Measurements from ENCODE around the gene ZSWIM3. TPM values are rescaled to one million over a fixed set of nuclear protein-coding genes. Genes with fewer than 3 reads are reported as not detected.

The ZSWIM3 gene
- total and polyA plus RNA-seq, 2 of the 13 experiments (the other 11 are each of a cell fraction or from before 2014, with no cell fraction given): 5.2 to 5.8 TPM

GRCh38 chr20:45888681-45889080, 31.3 kb downstream of the ZSWIM3 start:
- Histone ChIP-seq H3K9me3 (ENCODE audit: low read length) (no peaks in the 10 kb centered on the region), H3K4me2 (ENCODE audit: low read depth, low read length) (peak overlapping the region; percentile 85), H3K27me3 (ENCODE audit: control insufficient read depth in 1 of 2, insufficient read depth in 2 of 2, low read length in 2 of 2) (no peaks in the 10 kb centered on the region), H3K79me2 (ENCODE audit: insufficient read depth, low read length) (peaks cover 32% of the 10 kb centered on the region), H3K27ac (ENCODE audit: extremely low read length, insufficient read depth, low read length) (no peak overlapping the region), H3K9ac (ENCODE audit: insufficient read depth, low read depth, low read length) (peak overlapping the region; percentile 87), H2AFZ (ENCODE audit: low read length) (no peak overlapping the region), H3K4me1 (ENCODE audit: insufficient read depth, low read length) (peaks cover 53% of the 10 kb centered on the region), H3K4me3 (replicated peaks in 1 of 3; ENCODE audit: insufficient read depth in 1 of 3, low read depth in 2 of 3, low read length in 3 of 3) (0 out of 6 replicates have a peak overlapping the region, but pooled peaks of 1 of the 3 experiments have one; percentile 98), H3K36me3 (replicated peaks in 1 of 2; ENCODE audit: control insufficient read depth in 1 of 2, insufficient read depth in 2 of 2, low read length in 2 of 2) (peaks cover 17 to 42% of the 10 kb centered on the region in 2 experiments; a peak in 4 of 5 replicates), H4K20me1 (ENCODE audit: insufficient read depth, low read length) (no peaks in the 10 kb centered on the region)
- DNase-seq (ENCODE audit: low spot score) (no peak), ATAC-seq (no peak), FAIRE-seq (no peak)
- CTCF ChIA-PET (ENCODE audit: low intra/inter-chr PET ratio, low total read pairs): interaction anchor here (2.6 kb wide), 1 partner anchor 74 kb away, joined by 19 read pairs; no protein-coding TSS in a partner anchor
- no TSS peak for BruUV-seq (replicated peaks)
- in situ Hi-C loops (cut with HindIII; ENCODE audit: extremely low pct_ligation_motif_present, low pct_unique_long_range_greater_than_20kb) (no loop called here), intact Hi-C loops (cut with micrococcal nuclease; ENCODE audit: unreplicated experiment) (loop anchor here (10.0 kb wide), 1 partner anchor 94 kb away; the partner anchor contains the start of genes DNTTIP1 and WFDC3)
- POLR2A ChIA-PET: interaction anchor here (1.0 to 8.1 kb wide), 10 partner anchors 7 to 57 kb away, joined by 3 to 164 read pairs (median 57); partner anchors contain the start of genes PCIF1, PLTP, SNX21 and ZSWIM1
- 90% methylated on average over 3 of the region's 3 CpGs for WGBS (ENCODE audit: low lambda C conversion rate)
- TF ChIP-seq HES4 (CRISPR knock-in tag; IDR thresholded peaks at IDR 0.05; ENCODE audit: borderline replicate concordance) (peak; percentile 38; the same call in 1 of the 2 replicates), KDM2A (CRISPR knock-in tag; IDR thresholded peaks at IDR 0.05; ENCODE audit: borderline replicate concordance, low read depth) (no peak), MAFK (conservative IDR thresholded peaks at IDR 0.05 in 1 of 2, IDR thresholded peaks at IDR 0.05 in 1 of 2; ENCODE audit: low read length in 2 of 2) (no peak), ZNF331 (CRISPR knock-in tag; IDR thresholded peaks at IDR 0.05) (no peak), JUN (CRISPR knock-in tag; IDR thresholded peaks at IDR 0.05) (0 out of 2 replicates have a peak, but pooled peaks have one; percentile 17), POLR2A (IDR thresholded peaks at IDR 0.05; ENCODE audit: insufficient read depth in 1 of 2, low read depth in 2 of 2, low read length in 2 of 2) (peak; percentile 28 to 38; a peak in 2 of 4 replicates), ZC3H13 (CRISPR knock-in tag; IDR thresholded peaks at IDR 0.05) (peak; percentile 57; the same call in 1 of the 2 replicates), ZNF891 (CRISPR knock-in tag; IDR thresholded peaks at IDR 0.05) (peak; percentile 73; the same call in 1 of the 2 replicates), NRL (CRISPR knock-in tag; IDR thresholded peaks at IDR 0.05; ENCODE audit: borderline replicate concordance) (0 out of 2 replicates have a peak, but pooled peaks have one; percentile 36), HOXA3 (CRISPR knock-in tag; IDR thresholded peaks at IDR 0.05) (0 out of 2 replicates have a peak, but pooled peaks have one; percentile 12)
- TF ChIP-seq, protein P1, sequence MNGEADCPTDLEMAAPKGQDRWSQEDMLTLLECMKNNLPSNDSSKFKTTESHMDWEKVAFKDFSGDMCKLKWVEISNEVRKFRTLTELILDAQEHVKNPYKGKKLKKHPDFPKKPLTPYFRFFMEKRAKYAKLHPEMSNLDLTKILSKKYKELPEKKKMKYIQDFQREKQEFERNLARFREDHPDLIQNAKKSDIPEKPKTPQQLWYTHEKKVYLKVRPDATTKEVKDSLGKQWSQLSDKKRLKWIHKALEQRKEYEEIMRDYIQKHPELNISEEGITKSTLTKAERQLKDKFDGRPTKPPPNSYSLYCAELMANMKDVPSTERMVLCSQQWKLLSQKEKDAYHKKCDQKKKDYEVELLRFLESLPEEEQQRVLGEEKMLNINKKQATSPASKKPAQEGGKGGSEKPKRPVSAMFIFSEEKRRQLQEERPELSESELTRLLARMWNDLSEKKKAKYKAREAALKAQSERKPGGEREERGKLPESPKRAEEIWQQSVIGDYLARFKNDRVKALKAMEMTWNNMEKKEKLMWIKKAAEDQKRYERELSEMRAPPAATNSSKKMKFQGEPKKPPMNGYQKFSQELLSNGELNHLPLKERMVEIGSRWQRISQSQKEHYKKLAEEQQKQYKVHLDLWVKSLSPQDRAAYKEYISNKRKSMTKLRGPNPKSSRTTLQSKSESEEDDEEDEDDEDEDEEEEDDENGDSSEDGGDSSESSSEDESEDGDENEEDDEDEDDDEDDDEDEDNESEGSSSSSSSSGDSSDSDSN (CRISPR knock-in tag; IDR thresholded peaks at IDR 0.05): peak; percentile 36; the same call in 1 of the 2 replicates
- TF ChIP-seq, protein P2, sequence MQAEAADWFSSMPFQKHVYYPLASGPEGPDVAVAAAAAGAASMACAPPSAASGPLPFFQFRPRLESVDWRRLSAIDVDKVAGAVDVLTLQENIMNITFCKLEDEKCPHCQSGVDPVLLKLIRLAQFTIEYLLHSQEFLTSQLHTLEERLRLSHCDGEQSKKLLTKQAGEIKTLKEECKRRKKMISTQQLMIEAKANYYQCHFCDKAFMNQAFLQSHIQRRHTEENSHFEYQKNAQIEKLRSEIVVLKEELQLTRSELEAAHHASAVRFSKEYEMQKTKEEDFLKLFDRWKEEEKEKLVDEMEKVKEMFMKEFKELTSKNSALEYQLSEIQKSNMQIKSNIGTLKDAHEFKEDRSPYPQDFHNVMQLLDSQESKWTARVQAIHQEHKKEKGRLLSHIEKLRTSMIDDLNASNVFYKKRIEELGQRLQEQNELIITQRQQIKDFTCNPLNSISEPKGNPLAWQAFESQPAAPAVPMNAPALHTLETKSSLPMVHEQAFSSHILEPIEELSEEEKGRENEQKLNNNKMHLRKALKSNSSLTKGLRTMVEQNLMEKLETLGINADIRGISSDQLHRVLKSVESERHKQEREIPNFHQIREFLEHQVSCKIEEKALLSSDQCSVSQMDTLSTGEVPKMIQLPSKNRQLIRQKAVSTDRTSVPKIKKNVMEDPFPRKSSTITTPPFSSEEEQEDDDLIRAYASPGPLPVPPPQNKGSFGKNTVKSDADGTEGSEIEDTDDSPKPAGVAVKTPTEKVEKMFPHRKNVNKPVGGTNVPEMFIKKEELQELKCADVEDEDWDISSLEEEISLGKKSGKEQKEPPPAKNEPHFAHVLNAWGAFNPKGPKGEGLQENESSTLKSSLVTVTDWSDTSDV (CRISPR knock-in tag; IDR thresholded peaks at IDR 0.05): 0 out of 2 replicates have a peak, but pooled peaks have one; percentile 73
- TF ChIP-seq, protein P3, sequence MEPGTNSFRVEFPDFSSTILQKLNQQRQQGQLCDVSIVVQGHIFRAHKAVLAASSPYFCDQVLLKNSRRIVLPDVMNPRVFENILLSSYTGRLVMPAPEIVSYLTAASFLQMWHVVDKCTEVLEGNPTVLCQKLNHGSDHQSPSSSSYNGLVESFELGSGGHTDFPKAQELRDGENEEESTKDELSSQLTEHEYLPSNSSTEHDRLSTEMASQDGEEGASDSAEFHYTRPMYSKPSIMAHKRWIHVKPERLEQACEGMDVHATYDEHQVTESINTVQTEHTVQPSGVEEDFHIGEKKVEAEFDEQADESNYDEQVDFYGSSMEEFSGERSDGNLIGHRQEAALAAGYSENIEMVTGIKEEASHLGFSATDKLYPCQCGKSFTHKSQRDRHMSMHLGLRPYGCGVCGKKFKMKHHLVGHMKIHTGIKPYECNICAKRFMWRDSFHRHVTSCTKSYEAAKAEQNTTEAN (CRISPR knock-in tag; conservative IDR thresholded peaks at IDR 0.05): no peak
- TF ChIP-seq, protein P4, sequence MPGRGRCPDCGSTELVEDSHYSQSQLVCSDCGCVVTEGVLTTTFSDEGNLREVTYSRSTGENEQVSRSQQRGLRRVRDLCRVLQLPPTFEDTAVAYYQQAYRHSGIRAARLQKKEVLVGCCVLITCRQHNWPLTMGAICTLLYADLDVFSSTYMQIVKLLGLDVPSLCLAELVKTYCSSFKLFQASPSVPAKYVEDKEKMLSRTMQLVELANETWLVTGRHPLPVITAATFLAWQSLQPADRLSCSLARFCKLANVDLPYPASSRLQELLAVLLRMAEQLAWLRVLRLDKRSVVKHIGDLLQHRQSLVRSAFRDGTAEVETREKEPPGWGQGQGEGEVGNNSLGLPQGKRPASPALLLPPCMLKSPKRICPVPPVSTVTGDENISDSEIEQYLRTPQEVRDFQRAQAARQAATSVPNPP (CRISPR knock-in tag; IDR thresholded peaks at IDR 0.05): no peak

Data from HepG2 (cell line).